GM19395 (cell line): Measurements from ENCODE around the gene FBXL7.

Experiments used
- ATAC-seq: cut with Tn5 transposase; IDR thresholded peaks from one replicate; pipeline ENCODE4 v1.9.1; 2021; ENCODE audit warnings: mild to moderate bottlenecking, moderate library complexity; ENCODE audit not compliant: unreplicated experiment

FBXL7 gene

DNA sequence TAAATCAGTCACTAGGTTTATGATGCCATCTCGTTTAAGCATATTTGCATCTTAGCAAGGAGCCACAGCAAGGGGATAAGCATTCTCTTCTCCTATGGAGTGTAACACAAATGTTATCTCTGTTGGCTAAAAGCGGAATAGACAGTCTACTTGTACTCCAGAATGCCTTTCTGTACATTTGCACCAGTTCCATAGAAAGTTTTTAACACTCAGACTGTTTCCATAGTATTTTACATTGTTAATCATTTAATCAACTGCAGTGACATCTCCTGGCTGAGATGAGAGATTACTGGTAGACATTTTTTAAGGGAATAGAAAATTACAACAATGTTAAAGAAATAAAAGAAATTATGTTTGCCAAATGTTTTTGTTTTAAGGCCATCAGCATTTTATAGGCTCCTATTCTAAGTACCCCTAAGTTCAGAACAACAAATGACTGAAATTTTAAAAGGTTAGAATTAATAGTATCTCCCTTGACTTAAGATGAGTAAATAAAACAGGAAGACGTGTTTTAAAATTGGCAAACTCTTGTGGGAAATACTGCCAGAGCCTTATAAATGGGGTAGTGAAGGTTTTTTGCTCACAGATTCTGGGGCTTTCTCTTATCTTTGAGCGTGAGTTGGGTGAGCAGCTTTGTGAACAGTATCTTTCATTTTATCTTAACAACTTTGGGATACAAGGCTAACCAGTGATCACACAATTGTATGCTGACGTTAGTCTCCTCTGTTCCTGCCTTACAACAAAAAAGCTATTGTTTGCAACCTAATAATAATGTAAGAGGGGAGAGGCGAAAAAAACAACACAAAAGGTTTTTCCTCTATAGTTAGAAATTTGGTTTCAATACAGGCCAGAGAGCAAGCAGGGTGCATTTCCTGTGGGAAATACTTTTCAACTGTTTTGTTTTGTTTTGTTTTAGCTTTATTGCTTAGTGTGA lies 294.3 kb downstream of the FBXL7 start:
- no peak for ATAC-seq

DNA sequence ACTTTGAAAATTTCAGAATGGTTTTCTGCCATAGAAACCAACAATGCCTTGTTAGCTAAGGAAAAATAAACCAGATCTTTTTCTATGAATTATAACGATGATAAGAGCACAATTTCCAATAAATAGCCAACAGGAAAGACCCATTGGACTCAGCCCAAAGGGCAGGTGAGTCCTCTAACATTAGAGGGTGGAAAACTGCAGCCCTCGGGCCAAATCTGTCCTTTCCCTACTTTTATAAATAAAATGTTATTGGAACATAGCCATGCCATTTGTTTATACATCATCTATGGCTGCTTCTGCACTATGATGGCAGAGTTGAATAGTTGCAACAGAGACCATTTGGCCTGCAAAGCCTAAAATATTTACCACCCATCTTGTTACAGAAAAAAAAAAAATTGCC lies 296.1 kb downstream of the FBXL7 start:
- ATAC-seq = no peak

DNA sequence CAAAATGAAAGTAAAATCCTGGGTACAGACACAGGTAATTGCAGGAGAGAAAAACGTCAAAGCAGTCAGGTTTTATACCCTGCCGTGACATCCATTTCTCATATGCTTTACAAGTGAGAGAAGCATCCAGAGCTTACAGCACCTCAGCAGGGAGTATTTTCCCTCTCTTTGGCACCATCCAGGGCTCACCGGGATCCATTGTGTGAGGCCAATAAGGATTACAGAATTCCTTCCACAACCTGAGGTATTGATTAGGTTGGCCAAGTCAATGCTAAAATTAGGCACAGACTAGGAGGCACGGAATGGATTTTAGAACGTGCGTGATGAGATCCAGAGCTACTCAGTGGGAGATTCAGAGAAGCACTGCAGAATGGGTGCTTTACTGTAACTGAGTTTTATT lies 296.6 kb downstream of the FBXL7 start:
- ATAC-seq = no peak

DNA sequence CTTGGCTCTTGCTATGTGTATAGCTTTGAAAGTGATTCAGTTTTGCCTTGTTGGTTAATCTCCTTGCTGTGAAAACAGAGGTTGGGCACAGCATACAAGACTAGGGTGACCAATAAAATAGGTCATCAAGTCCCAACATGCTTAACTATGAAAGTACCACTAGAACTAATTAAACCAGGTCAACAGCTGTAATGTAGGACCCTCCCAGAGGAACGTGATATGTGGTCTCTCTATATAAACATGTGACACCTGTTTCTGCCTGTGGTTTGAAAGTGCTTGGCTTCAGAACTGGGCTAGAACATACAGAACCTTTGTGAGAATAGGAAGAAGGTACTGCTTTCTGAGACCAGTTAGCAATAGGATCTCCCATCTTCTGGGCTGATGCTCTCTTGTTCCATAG lies 297.1 kb downstream of the FBXL7 start:
- no peak for ATAC-seq

DNA sequence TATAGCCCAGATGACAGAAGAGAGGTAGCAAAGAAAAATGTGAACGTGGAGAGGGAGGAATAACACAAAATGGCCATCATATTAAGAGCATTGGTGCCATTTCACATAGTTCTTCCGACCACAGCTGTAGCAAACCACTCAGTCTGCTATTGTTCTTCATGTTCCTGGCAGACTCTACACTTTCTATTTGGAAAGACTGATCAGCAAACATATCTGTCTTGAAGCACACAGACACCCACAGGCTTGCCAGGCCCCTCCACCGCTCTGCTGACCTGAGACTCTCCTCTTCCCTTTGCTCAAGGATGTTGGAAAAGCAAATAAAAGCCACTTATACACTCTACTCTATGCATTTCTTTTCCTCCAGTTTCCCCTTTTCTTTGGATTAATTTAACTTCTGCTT lies 298.0 kb downstream of the FBXL7 start:
- no peak for ATAC-seq

DNA sequence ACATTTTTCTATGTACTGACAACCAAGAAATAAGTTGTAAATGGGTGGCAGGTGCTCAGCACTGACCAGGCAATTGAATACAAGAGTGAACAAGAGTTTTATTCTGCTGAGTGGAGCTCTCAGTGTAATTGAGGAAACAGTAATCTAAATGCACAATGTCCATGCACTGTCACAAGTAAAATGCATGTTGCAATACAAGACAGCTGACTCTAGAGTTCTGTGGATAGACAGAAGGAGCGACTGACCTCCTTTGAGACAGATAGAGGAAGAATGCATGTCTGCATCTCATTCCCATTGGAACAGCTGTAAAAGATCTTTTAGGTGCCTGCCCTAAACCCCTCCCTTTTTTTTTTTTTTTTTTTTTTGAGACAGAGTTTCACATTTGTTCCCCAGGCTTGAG lies 299.0 kb downstream of the FBXL7 start:
- ATAC-seq = no peak

- ATAC-seq = no peak
Measured at GRCh38 chr5:15799612-15800011, 299.6 kb downstream of the FBXL7 start.

DNA sequence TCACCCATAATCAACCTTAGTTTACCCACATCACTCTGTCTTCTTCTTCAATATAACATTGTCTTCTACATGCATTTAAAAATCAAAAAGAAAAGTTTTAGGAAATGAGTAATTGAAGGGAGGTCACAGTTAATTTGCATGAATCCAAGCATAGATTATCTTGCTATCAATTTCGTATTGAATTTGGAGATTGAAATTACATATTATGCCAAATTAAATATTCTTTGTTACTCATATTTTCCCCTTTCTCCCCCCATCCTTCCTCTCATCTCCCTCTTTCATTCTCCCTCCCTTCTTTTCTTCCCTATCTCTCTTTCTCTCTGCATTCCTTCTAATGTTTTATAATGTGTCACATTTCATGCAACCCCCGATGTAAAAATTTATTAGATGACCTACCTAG lies 303.3 kb downstream of the FBXL7 start:
- ATAC-seq = no peak

DNA sequence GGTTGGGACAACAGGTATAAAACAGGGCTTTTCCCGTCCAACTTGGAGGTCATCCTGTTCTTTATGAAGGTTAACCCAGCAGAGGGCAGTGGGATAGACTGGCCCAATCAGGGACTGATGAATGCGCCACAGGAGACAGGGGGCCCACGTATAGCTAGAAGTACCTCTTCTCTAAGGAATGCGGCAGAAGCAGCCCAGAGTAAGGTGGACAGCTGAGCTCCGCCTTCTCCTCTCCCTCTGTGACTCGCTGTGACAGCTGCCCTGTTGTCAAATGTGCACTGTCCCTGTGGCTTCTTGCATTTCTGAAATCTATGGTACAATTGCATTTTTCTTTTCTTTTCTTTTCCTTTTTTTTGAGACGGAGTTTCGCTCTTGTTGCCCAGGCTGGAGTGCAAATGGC lies 306.6 kb downstream of the FBXL7 start:
- no peak for ATAC-seq

DNA sequence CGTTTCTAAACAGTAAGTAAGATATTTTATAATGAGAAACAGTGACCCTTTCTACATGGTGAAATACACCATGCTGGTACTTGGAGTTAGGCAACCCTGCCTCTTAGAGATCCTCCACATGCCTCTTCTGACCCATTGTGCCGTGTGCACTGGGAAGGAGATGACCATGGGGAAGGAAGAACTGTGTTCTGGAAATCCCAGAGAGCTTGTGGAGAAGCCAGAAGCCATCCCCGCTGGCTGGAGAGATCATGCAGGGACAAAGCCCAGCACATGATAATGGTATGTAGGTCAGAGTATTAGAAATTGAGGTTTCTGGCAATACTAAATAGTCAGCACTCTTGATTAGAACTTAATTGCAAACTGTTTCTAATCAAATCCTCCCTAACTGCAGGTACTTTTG lies 307.3 kb downstream of the FBXL7 start:
- ATAC-seq = no peak

GRCh38 chr5:15807871-15808270 lies 307.9 kb downstream of the FBXL7 start:
- ATAC-seq = no peak

GRCh38 chr5:15808577-15808976 lies 308.6 kb downstream of the FBXL7 start:
- ATAC-seq = no peak

DNA sequence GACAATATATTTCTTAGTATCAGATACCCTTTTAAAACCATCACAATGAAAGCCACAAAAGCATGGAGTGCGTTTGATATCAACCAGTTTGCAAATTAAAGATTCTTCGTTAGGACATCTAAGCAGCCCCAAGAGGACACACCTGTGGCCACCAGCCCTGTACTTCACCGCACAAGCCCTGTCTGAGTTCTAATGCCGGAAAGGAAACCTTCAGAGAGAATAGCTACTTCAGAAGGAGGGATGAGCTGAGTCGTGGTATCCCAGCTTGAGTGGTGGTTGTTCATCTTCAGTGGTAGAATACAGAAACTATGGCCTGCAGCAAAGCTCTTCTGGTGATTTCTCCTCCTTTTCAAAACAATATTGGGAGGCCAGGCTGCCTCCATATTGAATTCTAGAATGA lies 319.6 kb downstream of the FBXL7 start:
- no peak for ATAC-seq

DNA sequence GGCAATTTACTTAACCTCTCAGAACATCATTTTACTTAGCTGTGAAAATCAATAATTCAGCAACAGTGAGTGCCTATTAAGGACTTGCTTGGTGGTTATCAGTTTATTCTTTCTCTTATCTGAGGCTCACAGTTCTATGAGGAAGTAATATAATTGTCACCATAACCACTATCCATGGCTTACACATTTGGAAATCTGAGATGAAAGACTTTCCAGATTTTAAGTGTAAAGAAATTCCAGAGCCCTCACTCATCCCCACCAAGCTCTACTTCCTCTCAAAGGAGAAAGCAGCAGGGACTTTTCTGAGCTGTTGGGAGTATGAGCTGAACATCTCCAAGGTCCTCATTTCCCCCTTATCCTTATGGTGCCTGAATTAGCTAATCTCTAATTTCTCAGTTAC lies 321.5 kb downstream of the FBXL7 start:
- no peak for ATAC-seq

DNA sequence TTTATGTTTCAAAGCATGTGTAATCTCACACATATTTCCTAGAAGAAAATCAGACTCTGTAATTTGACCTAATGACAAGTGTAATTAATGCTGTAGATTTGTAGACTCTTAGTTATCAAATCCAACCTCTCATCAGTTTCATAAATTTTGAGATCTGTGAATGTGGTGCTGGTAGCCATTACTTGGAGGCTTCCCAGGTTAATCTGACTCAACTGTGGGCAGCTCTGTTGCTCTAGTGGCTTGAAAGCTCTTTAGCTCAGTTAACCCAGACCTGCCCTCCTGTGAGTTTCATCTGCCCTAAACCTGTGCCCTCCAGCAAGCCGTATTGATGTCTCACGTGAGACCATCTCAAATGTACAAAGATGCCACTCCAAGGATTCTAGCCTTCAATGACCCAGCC lies 323.4 kb downstream of the FBXL7 start:
- ATAC-seq = no peak

GRCh38 chr5:15827741-15828140 lies 327.8 kb downstream of the FBXL7 start:
- no peak for ATAC-seq

DNA sequence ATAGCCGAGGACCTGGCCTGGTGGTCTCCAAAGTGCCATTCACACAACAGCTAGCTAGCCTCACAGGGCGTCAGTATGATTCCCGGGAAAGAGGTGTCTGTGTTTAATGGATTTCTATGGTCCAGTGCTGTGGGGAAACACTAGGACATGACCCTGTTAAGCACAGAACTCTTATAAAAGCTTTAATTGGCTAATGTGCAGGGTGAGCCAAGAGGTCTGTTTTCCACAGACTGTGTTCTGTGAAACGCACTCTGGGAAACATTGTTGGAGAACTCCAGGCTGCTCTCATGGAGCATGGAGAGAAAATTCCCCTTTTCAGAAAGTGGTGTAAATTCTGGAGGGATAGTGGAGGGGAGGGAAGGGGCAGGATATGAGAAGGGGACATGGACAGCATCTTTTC lies 331.4 kb downstream of the FBXL7 start:
- ATAC-seq = no peak

- ATAC-seq = no peak
Measured at GRCh38 chr5:15833365-15833764, 333.4 kb downstream of the FBXL7 start.

DNA sequence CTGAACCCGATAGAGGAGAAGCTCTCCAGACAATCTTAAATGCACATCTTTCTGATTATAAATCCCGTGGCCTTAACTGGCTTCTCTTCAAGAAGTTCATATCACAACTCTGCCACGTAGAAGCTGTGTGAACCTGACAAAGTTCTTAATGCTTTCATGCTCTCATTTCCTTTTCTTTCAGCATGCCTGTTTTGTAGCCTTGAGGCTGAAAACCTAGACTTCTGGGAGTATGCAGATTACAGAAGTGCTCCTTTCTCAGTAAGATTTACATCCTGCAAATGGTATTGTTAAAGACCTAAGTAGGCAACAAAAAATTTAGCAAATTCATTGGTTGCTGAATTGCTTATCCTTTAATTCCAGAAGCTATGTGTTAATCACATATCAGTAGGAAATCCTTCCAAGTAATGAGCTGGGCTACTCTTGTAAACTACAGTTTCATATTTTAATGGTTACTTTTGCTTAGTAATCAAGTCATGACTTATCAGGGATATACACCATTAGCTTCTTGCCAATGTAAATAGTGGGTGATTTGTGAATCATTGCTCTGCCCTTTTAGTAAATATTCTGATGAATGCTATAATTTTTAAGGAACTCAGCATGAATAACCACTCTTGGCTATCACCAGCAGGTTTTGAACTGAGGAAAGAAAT lies 334.7 kb downstream of the FBXL7 start:
- no peak for ATAC-seq

DNA sequence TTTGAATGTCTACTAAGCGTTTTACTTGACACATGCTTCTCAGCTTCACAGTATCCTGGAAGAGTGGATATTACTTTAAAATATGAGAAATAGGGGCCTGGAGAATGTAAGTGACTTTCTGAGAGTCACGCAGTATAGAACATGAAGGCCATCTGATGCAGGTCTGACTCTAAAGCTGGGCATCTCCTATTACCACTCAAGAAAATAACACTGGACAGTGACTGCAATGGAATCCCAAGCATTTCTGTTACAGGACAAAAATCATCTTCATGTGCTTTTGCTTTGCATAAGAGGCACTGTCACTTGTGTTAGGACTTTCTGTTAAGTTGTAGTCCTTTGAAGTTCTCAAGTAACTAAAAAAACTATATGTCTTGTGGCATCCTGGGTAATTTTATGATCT lies 335.5 kb downstream of the FBXL7 start:
- no peak for ATAC-seq

DNA sequence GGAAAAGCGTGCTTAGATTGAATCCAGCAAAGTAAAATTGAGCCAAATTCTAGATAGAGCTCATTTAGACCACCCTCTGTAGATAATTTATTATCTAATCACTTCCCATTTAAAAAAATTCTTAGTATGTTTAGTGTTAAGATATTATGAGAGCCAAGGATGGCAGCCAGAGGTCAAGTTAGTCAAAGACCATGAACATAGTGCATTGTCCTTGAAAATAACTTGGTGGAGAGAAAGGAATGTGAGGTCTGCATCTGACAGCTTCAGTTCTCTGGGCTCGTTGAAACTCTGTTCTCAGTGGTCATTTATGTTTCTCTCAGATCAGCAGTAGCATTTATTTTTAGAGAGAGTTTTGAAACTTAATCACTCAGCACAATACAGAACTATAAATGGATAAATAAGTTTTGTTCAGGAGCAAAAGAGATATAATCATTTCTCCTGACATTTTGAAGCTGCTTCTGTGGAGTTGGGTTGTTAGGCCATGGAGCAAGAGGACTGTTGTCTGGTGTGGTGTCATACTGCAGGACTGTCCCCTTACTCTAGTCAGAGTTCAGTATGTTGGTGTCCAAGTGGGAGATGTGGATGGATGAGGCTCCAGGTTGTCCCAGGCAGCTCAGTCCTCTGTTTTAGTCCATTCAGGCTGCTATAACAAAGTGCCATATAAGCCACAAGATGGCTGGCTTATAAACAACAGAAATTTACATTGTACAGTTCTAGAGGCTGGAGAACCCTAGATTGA lies 337.7 kb downstream of the FBXL7 start:
- ATAC-seq = no peak

DNA sequence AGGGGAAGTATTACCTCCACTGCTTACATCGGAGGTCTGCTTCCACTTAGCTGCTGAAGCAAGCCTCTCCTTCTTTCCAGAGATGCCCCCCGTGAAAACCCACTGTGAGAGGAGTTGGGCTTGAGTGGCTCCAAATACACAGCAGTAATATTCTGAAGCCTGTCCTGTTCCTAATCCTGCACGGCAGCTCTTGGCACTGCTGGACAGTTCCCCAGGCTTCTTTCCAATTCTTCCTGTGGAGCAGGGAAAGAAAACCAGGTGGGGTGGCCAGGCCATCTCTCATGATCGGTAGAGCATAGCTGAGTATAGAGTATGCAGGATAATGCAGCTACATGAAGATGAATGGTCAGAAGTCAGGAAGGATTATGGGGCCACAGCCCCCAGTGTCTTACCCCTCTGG lies 344.3 kb downstream of the FBXL7 start:
- ATAC-seq = no peak
